Adrenal gland (tissue), 5 donors: ENCODE results near the gene FHIT.

Experiments used
- CTCF ChIP-seq, 6 experiments: fragments of 450-650 bp in 4 of 6; fragments of 200-600 bp in 2 of 6; sonication (generic) in 1 of 6; IDR thresholded peaks; 1 replicate in 5 of 6; 2 replicates in 1 of 6; pipeline versions ENCODE4 v1.5.1 to v1.8.0; 2016 to 2021; ENCODE audit warnings: antibody characterized with exemption in 6 of 6, mild to moderate bottlenecking in 2 of 6, moderate library complexity in 1 of 6
- POLR2A ChIP-seq, 2 donors: fragments of 450-650 bp; IDR thresholded peaks; one replicate each; pipeline ENCODE4 v1.6.1; 2017; ENCODE audit warnings: antibody characterized with exemption in 2 of 2, mild to moderate bottlenecking in 2 of 2, moderate library complexity in 1 of 2
- donor health status: DM: no; HTN: no; CAD: no.

DNA sequence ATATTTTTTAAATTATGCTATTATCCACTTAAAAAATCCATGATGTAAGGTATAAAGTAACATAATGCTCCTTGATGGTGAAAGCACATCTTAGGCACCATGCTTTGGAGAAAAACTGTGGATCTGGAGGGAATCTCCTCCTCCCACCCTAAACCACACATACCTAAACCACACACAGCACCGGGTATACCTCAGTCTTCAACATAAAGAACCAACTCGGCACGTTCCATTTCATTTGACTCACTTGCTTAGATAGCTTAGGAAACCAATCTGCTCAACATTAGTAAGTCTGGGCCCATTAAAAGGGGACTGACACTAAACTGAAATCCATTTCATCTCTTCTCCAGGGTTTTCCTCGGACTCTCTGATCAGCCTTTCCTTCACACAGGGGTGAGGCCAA, 1255.7 kb downstream of the FHIT start:
- TF ChIP-seq CTCF (IDR thresholded peaks at IDR 0.05), result no peak
- TF ChIP-seq POLR2A (IDR thresholded peaks at IDR 0.05), result no peak
